Mucosa of stomach (tissue), 1 donor: ENCODE data around the gene ELANE.
"Not testable (repeated sequence)": the region's sequence is repeated elsewhere in the genome, so short reads cannot be mapped to it uniquely, and the experiment has no call there.

Experiments
- H3K27me3 ChIP-seq: one replicate; pipeline ENCODE4 v1.7.0; 2013; ENCODE audit warnings: mild to moderate bottlenecking, low read length; ENCODE audit not compliant: control insufficient read depth, insufficient read depth
- H3K36me3 ChIP-seq: one replicate; pipeline ENCODE4 v1.7.0; 2013; ENCODE audit warnings: low read length; ENCODE audit not compliant: control insufficient read depth, insufficient read depth
- H3K4me1 ChIP-seq: one replicate; pipeline ENCODE4 v1.7.0; 2013; ENCODE audit warnings: mild to moderate bottlenecking, low read length; ENCODE audit not compliant: control insufficient read depth, insufficient read depth
- H3K4me3 ChIP-seq: one replicate; pipeline ENCODE4 v1.7.0; 2013; ENCODE audit warnings: low read length
- H3K9ac ChIP-seq: one replicate; pipeline ENCODE4 v1.7.0; 2013; ENCODE audit warnings: mild to moderate bottlenecking, low read length, moderate library complexity
- H3K9me3 ChIP-seq: one replicate; pipeline ENCODE4 v1.7.0; 2013; ENCODE audit warnings: mild to moderate bottlenecking, low read length, moderate library complexity; ENCODE audit not compliant: control insufficient read depth
- donor health status: Pancreatic carcinoma.

Gene ELANE

DNA sequence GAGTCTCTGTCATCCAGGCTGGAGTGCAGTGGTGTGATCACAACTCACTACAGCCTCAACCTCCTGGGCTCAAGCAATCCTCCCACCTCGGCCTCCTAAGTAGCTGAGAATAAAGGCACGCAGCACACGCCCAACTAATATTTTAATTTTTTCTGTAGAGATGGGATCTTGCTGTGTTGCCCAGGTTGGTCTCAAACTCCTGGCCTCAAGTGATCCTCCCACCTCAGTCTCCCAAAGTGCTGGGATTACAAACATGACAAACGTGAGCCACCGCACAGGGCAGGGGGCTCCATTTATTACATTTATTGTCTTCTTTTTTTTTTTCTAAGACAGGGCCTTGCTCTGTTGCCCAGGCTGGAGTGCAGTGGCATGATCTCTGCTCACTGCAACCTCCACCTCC is 31.9 kb upstream of the ELANE start:
- peaks cover 16% of the 10 kb centered on the region for H3K27me3 ChIP-seq
- H3K4me1 ChIP-seq, H3K4me3 ChIP-seq, H3K36me3 ChIP-seq, H3K9ac ChIP-seq, H3K9me3 ChIP-seq: not testable (repeated sequence)

- Histone ChIP-seq H3K9ac (no peak overlapping the region), H3K9me3 (no peaks in the 10 kb centered on the region), H3K4me1 (no peaks in the 10 kb centered on the region), H3K27me3 (peaks cover 16% of the 10 kb centered on the region), H3K36me3 (no peaks in the 10 kb centered on the region), H3K4me3 (no peak overlapping the region)
These were observed 30.8 kb upstream of the ELANE start for GRCh38 chr19:821231-821824.

DNA sequence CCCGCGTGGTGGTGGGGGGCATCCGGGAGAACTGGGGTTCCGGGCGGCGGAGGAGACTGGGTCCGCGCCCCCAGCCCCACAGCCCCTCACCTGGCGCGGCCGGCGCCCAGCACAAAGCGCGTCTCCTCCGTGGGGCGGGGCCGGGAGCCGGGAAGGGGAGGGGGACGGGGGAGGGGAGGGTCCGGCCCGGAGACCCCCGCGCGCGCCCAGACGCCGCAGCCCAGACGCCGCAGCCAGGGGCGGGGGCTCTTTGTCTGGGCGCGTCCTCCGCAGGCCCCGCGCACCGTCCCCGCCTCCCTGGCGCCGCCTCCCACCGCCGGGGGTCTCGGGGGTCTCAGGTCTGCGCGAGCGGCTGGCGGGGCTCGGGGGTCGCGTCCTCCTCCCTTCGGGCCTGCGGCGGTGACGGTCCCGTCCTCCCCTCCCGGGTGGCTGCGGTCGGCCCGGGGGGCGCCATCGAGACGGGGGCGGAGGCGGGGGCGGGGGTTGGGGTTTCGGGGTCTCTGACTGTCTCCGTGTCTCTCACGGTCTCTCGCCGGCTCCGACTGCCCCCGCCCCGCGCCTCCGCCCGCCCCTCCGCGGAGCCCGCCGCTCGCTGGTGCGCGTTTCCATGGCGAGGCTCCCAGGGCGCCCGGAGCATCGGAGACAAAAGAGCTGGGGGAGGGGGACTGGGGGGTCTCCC is 30.1 kb upstream of the ELANE start, which contains the start of gene PLPPR3:
TSS of gene PLPPR3 (minus strand) at position 131 of the 679 bp plus-strand sequence. CDS start 396 bp downstream, outside the sequence.
- no peak within 1 kb of the TSS for H3K4me3 ChIP-seq

GRCh38 chr19:823565-824121 is 28.5 kb upstream of the ELANE start:
- Histone ChIP-seq H3K27me3 (peaks cover 16% of the 10 kb centered on the region), H3K9me3 (no peaks in the 10 kb centered on the region), H3K4me1 (peaks cover 6% of the 10 kb centered on the region), H3K36me3 (no peaks in the 10 kb centered on the region), H3K4me3 (no peak overlapping the region), H3K9ac (no peak overlapping the region)

More for the DNA sequence above, 30.1 kb upstream of the ELANE start, which contains the start of gene PLPPR3:
- Histone ChIP-seq H3K36me3 (no peaks in the 10 kb centered on the region), H3K4me1 (no peaks in the 10 kb centered on the region), H3K9ac (no peak within 1 kb of the TSS), H3K27me3 (peaks cover 16% of the 10 kb centered on the region), H3K9me3 (no peaks in the 10 kb centered on the region)

- H3K27me3 ChIP-seq: peaks cover 22% of the 10 kb centered on the region
These were observed 27.2 kb upstream of the ELANE start for GRCh38 chr19:824885-825284.

GRCh38 chr19:825897-826644 is 26.0 kb upstream of the ELANE start:
- Histone ChIP-seq H3K27me3 (peaks cover 22% of the 10 kb centered on the region), H3K4me3 (no peak overlapping the region), H3K4me1 (peaks cover 6% of the 10 kb centered on the region)

More at GRCh38 chr19:824885-825284, 27.2 kb upstream of the ELANE start:
- Histone ChIP-seq H3K4me1 (peaks cover 6% of the 10 kb centered on the region), H3K9me3 (no peaks in the 10 kb centered on the region), H3K36me3 (no peaks in the 10 kb centered on the region), H3K9ac (no peak overlapping the region), H3K4me3 (no peak overlapping the region)

DNA sequence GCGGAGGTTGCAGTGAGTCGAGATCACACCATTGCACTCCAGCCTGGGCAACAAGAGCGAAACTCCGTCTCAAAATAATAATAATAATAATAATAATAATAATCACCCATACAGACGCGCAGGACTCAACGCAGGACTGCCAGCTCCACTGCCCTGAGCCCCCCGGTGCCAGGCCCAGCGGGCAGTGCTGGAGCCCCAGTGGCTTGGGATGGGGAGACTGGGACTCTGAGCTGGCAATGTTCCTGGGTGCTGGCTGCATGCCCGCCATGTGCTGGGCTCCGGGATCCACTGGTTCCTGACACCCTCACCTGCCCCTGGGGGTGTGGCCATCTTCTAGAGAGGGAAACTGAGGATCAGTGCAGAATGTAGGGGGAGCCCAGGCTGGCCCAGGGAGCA is 24.8 kb upstream of the ELANE start:
- H3K9me3 ChIP-seq: no peaks in the 10 kb centered on the region

More at GRCh38 chr19:825897-826644, 26.0 kb upstream of the ELANE start:
- H3K9ac ChIP-seq: no peak overlapping the region
- no peaks in the 10 kb centered on the region for H3K9me3 ChIP-seq
- no peaks in the 10 kb centered on the region for H3K36me3 ChIP-seq

GRCh38 chr19:827710-828321 is 24.3 kb upstream of the ELANE start, which contains the start of gene AZU1:
Gene AZU1, plus strand, starts transcription at chr19:827837. Its CDS starts 10 bp downstream, at chr19:827847.
- Histone ChIP-seq H3K27me3 (peaks cover 22% of the 10 kb centered on the region), H3K9me3 (no peaks in the 10 kb centered on the region), H3K4me1 (peaks cover 6% of the 10 kb centered on the region), H3K36me3 (no peaks in the 10 kb centered on the region), H3K4me3 (no peak within 1 kb of the TSS), H3K9ac (no peak within 1 kb of the TSS)

More for the DNA sequence above, 24.8 kb upstream of the ELANE start:
- peaks cover 6% of the 10 kb centered on the region for H3K4me1 ChIP-seq
- H3K4me3 ChIP-seq: no peak overlapping the region
- H3K27me3 ChIP-seq: peaks cover 27% of the 10 kb centered on the region
- no peaks in the 10 kb centered on the region for H3K36me3 ChIP-seq
- no peak overlapping the region for H3K9ac ChIP-seq

- peaks cover 14% of the 10 kb centered on the region for H3K27me3 ChIP-seq
These were observed 22.9 kb upstream of the ELANE start for GRCh38 chr19:829129-829758.

GRCh38 chr19:831407-832369 is 20.4 kb upstream of the ELANE start:
- H3K9me3 ChIP-seq: no peaks in the 10 kb centered on the region
- no peak overlapping the region for H3K4me3 ChIP-seq
- no peaks in the 10 kb centered on the region for H3K36me3 ChIP-seq
- H3K27me3 ChIP-seq: peaks cover 26% of the 10 kb centered on the region
- H3K4me1 ChIP-seq: peaks cover 6% of the 10 kb centered on the region
- H3K9ac ChIP-seq: no peak overlapping the region

More at GRCh38 chr19:829129-829758, 22.9 kb upstream of the ELANE start:
- H3K9ac ChIP-seq: no peak overlapping the region
- H3K9me3 ChIP-seq: no peaks in the 10 kb centered on the region
- peaks cover 6% of the 10 kb centered on the region for H3K4me1 ChIP-seq
- no peaks in the 10 kb centered on the region for H3K36me3 ChIP-seq
- H3K4me3 ChIP-seq: no peak overlapping the region
